Stomach (tissue), 9 donors: Measurements from ENCODE around the gene CHCHD3. TPM values are rescaled to one million over a fixed set of nuclear protein-coding genes. Genes with fewer than 3 reads are reported as not detected.

Experiments used
- DNase-seq, 2 donors: peaks; one replicate each; pipeline versions ENCODE4 v3.0.0 to v3.0.0-alpha.2; 2013 to 2019
- H3K27ac ChIP-seq, 5 donors: fragments of 200-600 bp in 4 of 5; sonication (generic) in 4 of 5; one replicate each; pipeline ENCODE4 v1.5.1; 2013 to 2019; ENCODE audit warnings: mild to moderate bottlenecking in 1 of 5, moderate library complexity in 1 of 5
- H3K27me3 ChIP-seq, 3 donors: fragments of 200-600 bp; sonication (generic); one replicate each; pipeline ENCODE4 v1.5.1; 2017 to 2019; ENCODE audit warnings: mixed run types in 1 of 3
- H3K36me3 ChIP-seq, 4 donors: fragments of 200-600 bp; sonication (generic); 1 replicate in 3 of 4; 2 replicates in 1 of 4; pipeline ENCODE4 v1.5.1; 2016 to 2019
- H3K4me1 ChIP-seq, 4 donors: fragments of 200-600 bp; sonication (generic); one replicate each; pipeline ENCODE4 v1.5.1; 2016 to 2019
- H3K4me3 ChIP-seq, 4 donors: fragments of 200-600 bp; sonication (generic) in 3 of 4; one replicate each; pipeline ENCODE4 v1.5.1; 2016 to 2019; ENCODE audit warnings: mild to moderate bottlenecking in 1 of 4
- H3K9me3 ChIP-seq, 4 donors: fragments of 200-600 bp; sonication (generic); one replicate each; pipeline ENCODE4 v1.5.1; 2016 to 2019
- EP300 ChIP-seq: sonication (generic); formaldehyde crosslinking; IDR thresholded peaks from one replicate; pipeline ENCODE4 v1.6.1; 2017; ENCODE audit warnings: antibody characterized with exemption
- POLR2A ChIP-seq, 4 donors: fragments of 450-650 bp; IDR thresholded peaks; one replicate each; pipeline ENCODE4 v1.6.1; 2016; ENCODE audit warnings: antibody characterized with exemption in 4 of 4, control low read depth in 2 of 4, mild to moderate bottlenecking in 1 of 4, moderate library complexity in 1 of 4
- POLR2AphosphoS5 ChIP-seq, 3 donors: sonication (generic); formaldehyde crosslinking; IDR thresholded peaks; one replicate each; pipeline ENCODE4 v1.6.1; 2016; ENCODE audit warnings: antibody characterized with exemption in 3 of 3
- WGBS, 5 donors: extraction: QIAGEN DNeasy Blood & Tissue Kit in 3 of 5; methylation state at CpG; one replicate each; pipeline versions ENCODE4 v1.1.5 to v1.1.7; 2013 to 2018; 5-methylcytosine and 5-hydroxymethylcytosine counted together
- intact Hi-C: fragments of 100-400 bp; cut with DNase I; formaldehyde crosslinking; loops from one replicate; pipeline ENCODE4 v1.15.1; 2023; ENCODE audit warnings: low total_unique reads
- polyA plus RNA-seq, 3 donors: library from polyadenylated mRNA; stranded (reverse); fragments of 200-250 nt; gene quantifications; one replicate each; pipeline ENCODE4 v1.2.3, GENCODE V29; 2013
- total RNA-seq, 5 donors: library from RNA; depleted of rRNA; stranded (reverse); fragments of >200 nt; gene quantifications; one replicate each; pipeline versions ENCODE4 v1.1.0 to v1.2.3, GENCODE V29; 2014 to 2016
- TF ChIP-seq, protein P1 (sequence below), 7 experiments: fragments of 450-650 bp in 4 of 7; fragments of 200-600 bp in 3 of 7; sonication (generic) in 3 of 7; IDR thresholded peaks; one replicate each; pipeline ENCODE4 v1.5.1; 2016 to 2019; ENCODE audit warnings: antibody characterized with exemption in 7 of 7, control low read depth in 2 of 7, mild to moderate bottlenecking in 1 of 7
- donor health status: healthy with polysubstance abuse.
- donor health status: Bipolar disorder and iron deficiency.
- donor health status: healthy.

Gene CHCHD3
- total and polyA plus RNA-seq, 8 donors, result 5.8 to 90.9 (median 39.9) TPM

DNA sequence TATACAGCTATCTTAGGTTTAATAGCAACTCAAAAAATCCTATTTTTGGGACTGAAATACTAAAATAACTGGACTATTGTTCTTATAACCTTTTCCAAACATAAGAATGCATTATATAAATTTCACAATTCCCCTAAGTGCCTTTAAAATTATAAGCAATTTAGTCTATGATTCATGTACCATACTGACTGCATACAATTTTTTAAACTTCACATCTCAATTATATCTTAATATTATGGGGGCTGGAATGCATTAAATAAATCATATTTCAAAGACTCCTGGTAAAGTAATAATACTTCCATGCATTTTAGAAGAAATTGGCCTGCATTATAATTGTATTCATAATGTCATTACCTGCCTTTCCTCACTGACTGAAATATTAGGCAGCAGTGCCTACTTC, 144.6 kb downstream of the CHCHD3 start:
- DNase-seq, result no peak
- intact Hi-C loops, result no loop called here
- Histone ChIP-seq H3K4me1 (no peaks in the 10 kb centered on the region), H3K27ac (no peak overlapping the region), H3K4me3 (no peak overlapping the region), H3K36me3 (no peaks in the 10 kb centered on the region), H3K9me3 (peaks cover 0 to 11% (median 4%) of the 10 kb centered on the region in 4 donors), H3K27me3 (no peaks in the 10 kb centered on the region)
- TF ChIP-seq POLR2A (IDR thresholded peaks at IDR 0.05), result no peak

GRCh38 chr7:132935608-132936007, 146.3 kb downstream of the CHCHD3 start:
- H3K4me1 ChIP-seq, result no peaks in the 10 kb centered on the region
- H3K36me3 ChIP-seq, result no peaks in the 10 kb centered on the region
- TF ChIP-seq, protein P1, sequence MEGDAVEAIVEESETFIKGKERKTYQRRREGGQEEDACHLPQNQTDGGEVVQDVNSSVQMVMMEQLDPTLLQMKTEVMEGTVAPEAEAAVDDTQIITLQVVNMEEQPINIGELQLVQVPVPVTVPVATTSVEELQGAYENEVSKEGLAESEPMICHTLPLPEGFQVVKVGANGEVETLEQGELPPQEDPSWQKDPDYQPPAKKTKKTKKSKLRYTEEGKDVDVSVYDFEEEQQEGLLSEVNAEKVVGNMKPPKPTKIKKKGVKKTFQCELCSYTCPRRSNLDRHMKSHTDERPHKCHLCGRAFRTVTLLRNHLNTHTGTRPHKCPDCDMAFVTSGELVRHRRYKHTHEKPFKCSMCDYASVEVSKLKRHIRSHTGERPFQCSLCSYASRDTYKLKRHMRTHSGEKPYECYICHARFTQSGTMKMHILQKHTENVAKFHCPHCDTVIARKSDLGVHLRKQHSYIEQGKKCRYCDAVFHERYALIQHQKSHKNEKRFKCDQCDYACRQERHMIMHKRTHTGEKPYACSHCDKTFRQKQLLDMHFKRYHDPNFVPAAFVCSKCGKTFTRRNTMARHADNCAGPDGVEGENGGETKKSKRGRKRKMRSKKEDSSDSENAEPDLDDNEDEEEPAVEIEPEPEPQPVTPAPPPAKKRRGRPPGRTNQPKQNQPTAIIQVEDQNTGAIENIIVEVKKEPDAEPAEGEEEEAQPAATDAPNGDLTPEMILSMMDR (IDR thresholded peaks at IDR 0.05), result no peak
- TF ChIP-seq POLR2A (IDR thresholded peaks at IDR 0.05), result no peak
- TF ChIP-seq POLR2AphosphoS5 (IDR thresholded peaks at IDR 0.05), result no peak
- TF ChIP-seq EP300, result no peak
- intact Hi-C loops, result no loop called here
- no peak overlapping the region for H3K4me3 ChIP-seq
- H3K27ac ChIP-seq, result no peak overlapping the region
- no peaks in the 10 kb centered on the region for H3K27me3 ChIP-seq
- WGBS, 5 donors, result 98 to 100% (median 100%) methylated on average over 1 of the region's 1 CpG
- peaks cover 0 to 11% (median 4%) of the 10 kb centered on the region in 4 donors for H3K9me3 ChIP-seq
- no peak for DNase-seq

DNA sequence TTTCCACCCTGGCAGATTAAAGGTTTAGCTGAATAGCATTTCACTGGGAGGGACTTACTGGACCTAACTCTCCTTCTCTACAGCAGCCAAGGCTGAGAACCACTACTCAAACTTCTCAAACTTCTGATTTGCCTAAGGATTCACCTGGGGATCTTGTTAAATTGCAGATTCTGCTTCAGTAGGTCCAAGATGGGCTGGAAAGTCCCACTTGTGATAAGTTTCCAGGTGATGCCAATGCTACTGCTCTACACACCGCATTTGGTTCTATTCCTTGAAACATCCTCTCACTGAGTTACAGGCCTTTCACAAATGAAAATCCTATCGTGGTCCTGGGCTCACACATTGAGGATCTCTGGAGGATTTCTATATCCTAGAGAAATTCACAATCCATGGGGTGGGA, 147.9 kb downstream of the CHCHD3 start:
- 91 to 100% (median 96%) methylated on average over 2 of the region's 2 CpGs for WGBS, 5 donors
- Histone ChIP-seq H3K27ac (no peak overlapping the region), H3K4me3 (no peak overlapping the region), H3K4me1 (no peaks in the 10 kb centered on the region), H3K9me3 (peaks cover 0 to 11% (median 4%) of the 10 kb centered on the region in 4 donors), H3K27me3 (no peaks in the 10 kb centered on the region), H3K36me3 (no peaks in the 10 kb centered on the region)
- no peak for DNase-seq
- intact Hi-C loops, result no loop called here
- TF ChIP-seq POLR2AphosphoS5 (IDR thresholded peaks at IDR 0.05) (no peak), POLR2A (IDR thresholded peaks at IDR 0.05) (no peak), EP300 (no peak)
- TF ChIP-seq, protein P1 (IDR thresholded peaks at IDR 0.05), result no peak

GRCh38 chr7:132933072-132933458, 148.8 kb downstream of the CHCHD3 start:
- Histone ChIP-seq H3K36me3 (no peaks in the 10 kb centered on the region), H3K27me3 (no peaks in the 10 kb centered on the region), H3K4me1 (no peaks in the 10 kb centered on the region), H3K27ac (no peak overlapping the region), H3K9me3 (peaks cover 0 to 11% (median 4%) of the 10 kb centered on the region in 4 donors), H3K4me3 (no peak overlapping the region)
- 80 to 83% (median 82%) methylated on average over 4 of the region's 4 CpGs for WGBS, 5 donors
- TF ChIP-seq POLR2A (IDR thresholded peaks at IDR 0.05) (no peak), POLR2AphosphoS5 (IDR thresholded peaks at IDR 0.05) (no peak), EP300 (no peak)
- TF ChIP-seq, protein P1 (IDR thresholded peaks at IDR 0.05), result no peak
- no peak for DNase-seq
- intact Hi-C loops, result no loop called here

- H3K4me3 ChIP-seq, result no peak overlapping the region
- no peaks in the 10 kb centered on the region for H3K36me3 ChIP-seq
- intact Hi-C loops, result no loop called here
- H3K9me3 ChIP-seq, result peaks cover 0 to 11% (median 4%) of the 10 kb centered on the region in 4 donors
- no peaks in the 10 kb centered on the region for H3K27me3 ChIP-seq
- TF ChIP-seq, protein P1 (IDR thresholded peaks at IDR 0.05), result no peak
- no peak for TF ChIP-seq EP300
- H3K4me1 ChIP-seq, result no peaks in the 10 kb centered on the region
- no peak overlapping the region for H3K27ac ChIP-seq
- whole genome bisulfite sequencing, 5 donors, result 91 to 94% (median 93%) methylated on average over 7 of the region's 7 CpGs
- no peak for DNase-seq
These were observed 149.4 kb downstream of the CHCHD3 start for GRCh38 chr7:132932296-132933071.
